GM19023 (cell line): ENCODE results near the gene LEMD3.
"Not testable (repeated sequence)": the region's sequence is repeated elsewhere in the genome, so short reads cannot be mapped to it uniquely, and the experiment has no call there.

Experiments
- ATAC-seq: cut with Tn5 transposase; IDR thresholded peaks from one replicate; pipeline ENCODE4 v1.9.1; 2021; ENCODE audit warnings: mild to moderate bottlenecking, moderate library complexity; ENCODE audit not compliant: unreplicated experiment

Gene LEMD3

GRCh38 chr12:65276916-65277530 is 107.6 kb downstream of the LEMD3 start:
- ATAC-seq = no peak

- ATAC-seq = no peak
Observed at GRCh38 chr12:65277994-65278575, 108.7 kb downstream of the LEMD3 start.

DNA sequence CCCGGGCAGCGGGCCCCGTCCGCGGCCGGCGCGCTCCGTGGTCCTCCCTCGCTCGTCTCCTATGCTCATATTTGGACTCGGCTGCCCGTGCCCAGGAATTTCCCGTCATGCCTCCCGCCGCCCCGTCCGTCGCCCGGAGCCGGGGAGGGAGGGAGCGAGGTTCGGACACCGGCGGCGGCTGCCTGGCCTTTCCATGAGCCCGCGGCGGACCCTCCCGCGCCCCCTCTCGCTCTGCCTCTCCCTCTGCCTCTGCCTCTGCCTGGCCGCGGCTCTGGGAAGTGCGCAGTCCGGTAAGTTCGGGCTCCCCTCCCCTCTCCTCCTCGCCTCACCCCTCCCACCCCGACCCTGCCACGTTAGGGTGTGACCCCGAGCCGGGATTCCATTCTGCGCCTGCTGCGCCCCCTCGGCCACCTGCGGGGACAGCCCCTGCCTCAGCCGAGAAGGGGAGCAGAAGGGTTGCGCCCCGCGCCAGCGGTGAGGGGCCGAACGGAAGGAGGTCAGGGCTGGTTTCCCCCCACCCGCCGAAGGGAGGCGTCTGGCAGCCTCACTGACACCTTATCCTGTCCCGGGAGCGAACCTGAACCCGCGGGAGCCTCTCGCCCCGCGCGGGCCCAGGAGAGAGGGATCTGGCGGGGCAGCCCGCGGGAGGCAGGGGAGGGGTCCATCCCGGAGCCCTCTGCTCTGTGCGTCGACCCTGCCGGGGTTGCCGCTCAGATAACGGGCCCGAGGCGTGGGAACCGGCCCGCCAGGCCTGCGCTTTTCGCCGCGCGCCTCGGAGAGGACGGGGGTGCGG is 109.4 kb downstream of the LEMD3 start, which contains the start of gene MSRB3:
Gene MSRB3 (plus strand): TSS at position 108 of the 793 bp plus-strand sequence. CDS start 29,897 bp downstream, outside the sequence.
- peak; percentile 65 for ATAC-seq

DNA sequence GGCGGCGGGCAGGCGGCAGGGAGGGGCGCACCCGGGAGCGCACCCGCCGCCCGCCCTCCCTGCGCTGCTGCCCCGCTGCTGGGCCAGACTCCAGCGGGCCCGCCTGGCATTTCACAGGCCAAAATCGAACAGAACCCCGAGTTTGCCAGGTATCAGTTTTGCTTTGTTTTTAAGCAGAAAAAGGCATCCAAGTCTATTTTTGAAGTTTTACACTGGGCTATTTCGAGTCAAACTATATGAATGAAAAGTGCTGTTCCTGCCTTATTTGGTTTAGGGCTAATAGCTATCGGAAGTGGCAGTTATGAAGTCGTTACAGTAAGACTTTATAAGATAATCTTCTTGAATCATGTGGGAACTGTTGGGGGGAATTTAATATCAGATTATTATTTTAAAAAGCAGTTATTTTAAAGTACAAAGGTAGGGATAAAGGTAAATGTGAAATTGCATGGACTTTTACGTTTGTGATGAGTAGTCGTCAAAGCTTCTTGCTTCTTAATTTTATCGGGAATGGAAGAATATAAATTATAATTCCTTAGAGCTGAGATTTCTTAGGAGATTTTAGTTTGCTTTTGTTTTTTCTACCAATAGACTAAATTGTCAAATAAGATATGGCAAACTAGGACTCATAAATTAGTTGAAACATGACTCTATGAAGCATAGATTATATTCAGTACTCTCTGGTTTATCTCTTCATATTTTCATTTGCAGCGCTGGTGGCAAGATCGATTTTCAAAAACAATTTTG is 110.2 kb downstream of the LEMD3 start:
- ATAC-seq = peak; percentile 41

GRCh38 chr12:65280306-65280705 is 110.9 kb downstream of the LEMD3 start:
- ATAC-seq = no peak

GRCh38 chr12:65282840-65283239 is 113.5 kb downstream of the LEMD3 start:
- ATAC-seq = no peak

- ATAC-seq = not testable (repeated sequence)
Observed at GRCh38 chr12:65285532-65285931, 116.1 kb downstream of the LEMD3 start.

GRCh38 chr12:65287426-65287825 is 118.0 kb downstream of the LEMD3 start:
- ATAC-seq = no peak

DNA sequence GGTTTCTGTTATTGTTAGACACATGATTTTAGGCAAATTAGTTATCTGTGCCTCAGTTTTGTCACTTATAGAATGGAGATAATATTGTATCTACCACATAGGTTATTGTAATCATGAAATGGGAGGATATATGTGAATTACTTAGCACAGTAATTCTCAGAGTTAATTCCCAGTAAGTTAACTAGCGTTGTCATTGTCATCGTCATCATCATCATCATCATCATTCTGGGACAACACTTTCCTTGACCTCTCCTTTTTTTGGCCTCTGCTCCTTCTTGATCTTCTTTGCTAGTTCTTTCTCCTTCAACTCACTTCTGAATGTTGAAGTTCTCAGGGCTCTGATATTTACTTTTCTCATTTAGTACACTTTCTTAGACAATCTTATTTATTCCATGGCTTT is 122.9 kb downstream of the LEMD3 start:
- ATAC-seq = no peak

GRCh38 chr12:65293735-65294134 is 124.4 kb downstream of the LEMD3 start:
- ATAC-seq = no peak

DNA sequence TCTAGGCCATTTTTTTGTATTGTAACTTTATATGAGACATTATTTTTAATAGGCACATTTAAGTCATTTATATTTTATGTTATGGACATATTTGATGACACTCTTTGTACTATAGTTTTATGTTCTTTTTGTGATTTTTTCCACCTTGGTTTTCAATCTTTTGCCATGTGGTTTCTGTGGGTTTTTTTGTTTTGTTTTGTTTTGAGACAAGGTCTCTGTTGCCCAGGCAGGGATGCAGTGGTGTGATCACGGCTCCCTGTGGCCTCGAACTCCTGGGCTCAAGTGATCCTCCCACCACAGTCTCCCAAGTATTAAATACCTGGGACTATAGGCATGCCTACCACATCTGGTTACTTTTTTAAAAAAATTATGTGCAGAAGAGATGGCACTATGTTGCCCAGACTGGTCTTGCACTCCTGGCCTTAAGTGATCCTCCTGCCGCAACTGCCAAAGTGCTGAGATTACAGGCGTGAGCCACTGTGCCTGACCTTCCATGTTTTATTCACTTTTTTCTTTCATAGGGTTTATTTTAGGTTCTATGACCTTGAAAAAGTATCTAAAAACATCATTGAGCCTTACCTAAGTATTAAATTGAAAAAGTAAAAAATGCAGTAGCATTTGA is 125.4 kb downstream of the LEMD3 start:
- ATAC-seq = no peak

GRCh38 chr12:65296508-65297265 is 127.3 kb downstream of the LEMD3 start:
- no peak for ATAC-seq
